H1 (cell line): Measurements from ENCODE around the gene CNGB1. TPM values are rescaled to one million over a fixed set of nuclear protein-coding genes. Genes with fewer than 3 reads are reported as not detected.

ENCODE experiments used
- CTCF ChIA-PET: fragments of 300-600 bp; sonication (Branson Sonifier 250); formaldehyde crosslinking; loops from one replicate; lab custom pipeline; 2021; ENCODE audit not compliant: partially characterized antibody; lab: Charles Lee
- POLR2A ChIA-PET: fragments of 300-600 bp; sonication (Branson Sonifier 250); formaldehyde crosslinking; loops from one replicate; lab custom pipeline; 2021; ENCODE audit warnings: inconsistent platforms; ENCODE audit not compliant: partially characterized antibody; lab: Charles Lee
- DNase-seq, 2 experiments: peaks; one replicate each; pipeline versions ENCODE4 v3.0.0 to v3.0.0-alpha.2; 2010 to 2022; ENCODE audit warnings: low spot score in 2 of 2, low read depth in 1 of 2, mixed read lengths in 1 of 2
- FAIRE-seq: peaks from 2 replicates; lab custom pipeline; 2011; peaks lifted over from hg19 to GRCh38; lab: Jason Lieb, UNC
- H2AFZ ChIP-seq: 2 replicates; pipeline ENCODE4 v1.8.1; 2012; ENCODE audit warnings: low read length, inconsistent platforms
- H2AK5ac ChIP-seq: 2 replicates; pipeline ENCODE4 v1.6.1; 2013; ENCODE audit warnings: low read depth, low read length
- H2BK120ac ChIP-seq: replicated peaks from 2 replicates; pipeline ENCODE3; 2013; ENCODE audit warnings: low read depth, low read length, inconsistent platforms
- H2BK12ac ChIP-seq: 2 replicates; pipeline ENCODE4 v1.6.1; 2013; ENCODE audit warnings: low read depth, low read length
- H2BK15ac ChIP-seq: 2 replicates; pipeline ENCODE4 v1.6.1; 2013; ENCODE audit warnings: low read length
- H2BK20ac ChIP-seq: 2 replicates; pipeline ENCODE4 v1.6.1; 2013; ENCODE audit warnings: low read length
- H2BK5ac ChIP-seq: 2 replicates; pipeline ENCODE4 v1.6.1; 2013; ENCODE audit warnings: low read depth, low read length
- H3K14ac ChIP-seq: 2 replicates; pipeline ENCODE4 v1.6.1; 2013; ENCODE audit warnings: inconsistent platforms; ENCODE audit not compliant: insufficient read length
- H3K18ac ChIP-seq: 2 replicates; pipeline ENCODE4 v1.6.1; 2013; ENCODE audit warnings: low read length; ENCODE audit errors: extremely low read depth
- H3K23ac ChIP-seq: 2 replicates; pipeline ENCODE4 v1.6.1; 2013; ENCODE audit warnings: inconsistent platforms; ENCODE audit not compliant: insufficient read length
- H3K23me2 ChIP-seq: 2 replicates; pipeline ENCODE4 v1.6.1; 2013; ENCODE audit warnings: low read depth, low read length
- H3K27ac ChIP-seq: 2 replicates; pipeline ENCODE4 v1.6.1; 2011; ENCODE audit warnings: low read depth, low read length, inconsistent platforms
- H3K27me3 ChIP-seq, 4 experiments: replicated peaks in 1 of 4; 1 replicate in 1 of 4; 2 replicates in 3 of 4; pipeline versions ENCODE4 v1.6.1 to v1.8.1; 2011 to 2013; ENCODE audit warnings: low read length in 3 of 4, mild to moderate bottlenecking in 3 of 4, inconsistent platforms in 2 of 4, mixed read lengths in 2 of 4, moderate library complexity in 1 of 4; ENCODE audit not compliant: control insufficient read depth in 3 of 4, insufficient read depth in 3 of 4; ENCODE audit errors: extremely low read depth in 1 of 4
- H3K36me3 ChIP-seq, 4 experiments: 2 replicates each; pipeline versions ENCODE4 v1.6.1 to v1.8.1; 2011 to 2013; ENCODE audit warnings: mild to moderate bottlenecking in 4 of 4, low read length in 3 of 4, moderate library complexity in 2 of 4, control low read depth in 1 of 4, inconsistent platforms in 1 of 4; ENCODE audit not compliant: insufficient read depth in 4 of 4, control insufficient read depth in 2 of 4
- H3K4ac ChIP-seq: replicated peaks from 2 replicates; pipeline ENCODE3; 2013; ENCODE audit warnings: low read length, low read depth, mixed read lengths, inconsistent platforms; ENCODE audit not compliant: insufficient read length
- H3K4me1 ChIP-seq, 4 experiments: replicated peaks in 1 of 4; 1 replicate in 1 of 4; 2 replicates in 3 of 4; pipeline versions ENCODE4 v1.6.1 to v1.8.1; 2011 to 2013; ENCODE audit warnings: low read length in 3 of 4, inconsistent platforms in 2 of 4, mixed read lengths in 1 of 4; ENCODE audit not compliant: insufficient read depth in 4 of 4, control insufficient read depth in 3 of 4
- H3K4me2 ChIP-seq, 2 experiments: 2 replicates each; pipeline versions ENCODE4 v1.6.1 to v1.8.1; 2011 to 2013; ENCODE audit warnings: low read depth in 2 of 2, low read length in 2 of 2, control low read depth in 1 of 2, inconsistent platforms in 1 of 2, mild to moderate bottlenecking in 1 of 2; ENCODE audit not compliant: insufficient read depth in 1 of 2
- H3K4me3 ChIP-seq, 4 experiments: fragments of 200-600, 300-600 bp in 1 of 4; sonication (generic), shearing (Covaris generic), sonication (Bioruptor Twin) in 1 of 4; 2 replicates each; pipeline versions ENCODE4 v1.5.1 to v1.8.1; 2011 to 2016; ENCODE audit warnings: low read length in 4 of 4, low read depth in 3 of 4, control low read depth in 2 of 4, inconsistent platforms in 2 of 4, mild to moderate bottlenecking in 2 of 4, mixed read lengths in 1 of 4, moderate library complexity in 1 of 4; ENCODE audit not compliant: insufficient read depth in 2 of 4; ENCODE audit errors: extremely low read depth in 1 of 4
- H3K56ac ChIP-seq: replicated peaks from 2 replicates; pipeline ENCODE3; 2013; ENCODE audit warnings: low read depth, mild to moderate bottlenecking, mixed read lengths, low read length, inconsistent platforms; ENCODE audit not compliant: insufficient read length
- H3K79me1 ChIP-seq: 2 replicates; pipeline ENCODE4 v1.6.1; 2013; ENCODE audit warnings: low read depth, low read length, control low read depth
- H3K79me2 ChIP-seq, 2 experiments: 2 replicates each; pipeline versions ENCODE4 v1.6.1 to v1.8.1; 2012 to 2013; ENCODE audit warnings: low read length in 2 of 2, mild to moderate bottlenecking in 2 of 2, inconsistent platforms in 1 of 2; ENCODE audit not compliant: insufficient read depth in 2 of 2, control insufficient read depth in 1 of 2
- H3K9ac ChIP-seq, 4 experiments: replicated peaks in 1 of 4; 1 replicate in 1 of 4; 2 replicates in 3 of 4; pipeline versions ENCODE4 v1.6.1 to v1.8.1; 2011 to 2013; ENCODE audit warnings: low read depth in 3 of 4, low read length in 3 of 4, control low read depth in 2 of 4, mild to moderate bottlenecking in 2 of 4, moderate library complexity in 2 of 4, inconsistent platforms in 1 of 4; ENCODE audit errors: extremely low read depth in 1 of 4
- H3K9me3 ChIP-seq, 2 experiments: 2 replicates each; pipeline versions ENCODE4 v1.6.1 to v1.8.1; 2012 to 2013; ENCODE audit warnings: mild to moderate bottlenecking in 2 of 2, moderate library complexity in 2 of 2, control low read depth in 1 of 2, inconsistent platforms in 1 of 2, low read depth in 1 of 2, low read length in 1 of 2, mixed read lengths in 1 of 2; ENCODE audit not compliant: insufficient read depth in 2 of 2
- H4K20me1 ChIP-seq, 2 experiments: replicated peaks in 1 of 2; 2 replicates each; pipeline versions ENCODE3 to v1.8.1; 2011 to 2013; ENCODE audit warnings: inconsistent platforms in 2 of 2, low read length in 2 of 2, mild to moderate bottlenecking in 1 of 2; ENCODE audit not compliant: insufficient read depth in 2 of 2, control insufficient read depth in 1 of 2
- H4K5ac ChIP-seq: 2 replicates; pipeline ENCODE4 v1.6.1; 2013; ENCODE audit warnings: low read length, low read depth, mixed read lengths, inconsistent platforms; ENCODE audit not compliant: insufficient read length
- H4K8ac ChIP-seq: 2 replicates; pipeline ENCODE4 v1.8.0; 2013; ENCODE audit warnings: mild to moderate bottlenecking, moderate library complexity, low read length, inconsistent platforms; ENCODE audit not compliant: insufficient read depth; ENCODE audit errors: extremely low read depth
- H4K91ac ChIP-seq: replicated peaks from 2 replicates; pipeline ENCODE3; 2013; ENCODE audit warnings: low read length, mixed read lengths, inconsistent platforms; ENCODE audit not compliant: insufficient read length
- BRCA1 ChIP-seq: IDR thresholded peaks from 2 replicates; pipeline ENCODE4 v1.6.1; 2012; ENCODE audit warnings: low read depth, low read length, improper control_type of control experiment
- CHD1 ChIP-seq: IDR thresholded peaks from 2 replicates; pipeline ENCODE4 v1.6.1; 2012; ENCODE audit warnings: low read depth, low read length, improper control_type of control experiment
- CHD2 ChIP-seq: IDR thresholded peaks from 2 replicates; pipeline ENCODE4 v1.6.1; 2012; ENCODE audit warnings: low read length, improper control_type of control experiment
- EGR1 ChIP-seq: IDR thresholded peaks from 2 replicates; pipeline ENCODE4 v1.6.1; 2011; ENCODE audit warnings: low read depth, low read length, borderline replicate concordance
- EZH2 ChIP-seq: fragments of 200-600 bp; sonication (generic); IDR thresholded peaks from 2 replicates; pipeline ENCODE4 v1.7.1; 2012; ENCODE audit warnings: low read depth, mild to moderate bottlenecking, moderate library complexity, low read length, inconsistent platforms; ENCODE audit not compliant: severe bottlenecking
- WGBS, 2 experiments: shearing (Covaris generic) in 1 of 2; methylation state at CpG; one replicate each; pipeline versions ENCODE4 v1.1.6 to v1.1.7; 2013 to 2015; ENCODE audit warnings: low lambda C conversion rate in 2 of 2, mixed read lengths in 2 of 2, inconsistent platforms in 1 of 2, low coverage in 1 of 2, missing lambda C conversion rate in 1 of 2; ENCODE audit not compliant: insufficient replicate concordance in 2 of 2, insufficient coverage in 1 of 2, insufficient read length in 1 of 2; ENCODE audit errors: extremely low coverage in 1 of 2, missing lambda C conversion rate in 1 of 2; 5-methylcytosine and 5-hydroxymethylcytosine counted together
- polyA plus RNA-seq, 7 experiments: library from polyadenylated mRNA; depleted of rRNA in 3 of 7; stranded (reverse) in 5 of 7; unstranded in 2 of 7; fragments of >200 nt in 5 of 7; fragments of 200-250 nt in 2 of 7; gene quantifications; 1 replicate in 5 of 7; 2 replicates in 1 of 7; 4 replicates in 1 of 7; pipeline versions ENCODE4 v1.2.1 to v1.2.3, GENCODE V29; 2011 to 2013; ENCODE audit warnings: missing spikeins in 2 of 7, mixed read lengths in 2 of 7
- total RNA-seq: library from RNA; stranded (reverse); fragmentation: NEBNext Ultra II Directional; extraction: Animal tissue kit (Norgen Biotek cat#: 25700); gene quantifications from 2 replicates; pipeline ENCODE4 v1.2.1, GENCODE V29; 2021

Gene CNGB1
- total and polyA plus RNA-seq, 2 of the 8 experiments (the other 6 are each of a cell fraction or from before 2014, with no cell fraction given), result not detected

- WGBS, 2 experiments, result 94% methylated on average over 8 of the region's 8 CpGs; no CpG with 5 or more reads in 1 of the 2 experiments
- no peaks in the 10 kb centered on the region for H3K23me2 ChIP-seq
Observed at GRCh38 chr16:57904101-57904500, 66.8 kb downstream of the CNGB1 start.

More at GRCh38 chr16:57904101-57904500, 66.8 kb downstream of the CNGB1 start:
- Histone ChIP-seq H3K9me3 (no peaks in the 10 kb centered on the region), H2BK15ac (no peak overlapping the region), H3K23ac (no peak overlapping the region), H4K91ac (no peak overlapping the region), H2AK5ac (no peak overlapping the region), H3K9ac (no peak overlapping the region), H3K27me3 (no peaks in the 10 kb centered on the region), H4K5ac (no peak overlapping the region), H3K79me1 (no peaks in the 10 kb centered on the region), H2BK12ac (no peak overlapping the region), H3K18ac (no peak overlapping the region), H2BK20ac (no peak overlapping the region), H3K4ac (no peak overlapping the region), H4K20me1 (peaks cover 0 to 3% of the 10 kb centered on the region in 2 experiments), H3K4me2 (no peak overlapping the region), H4K8ac (no peak overlapping the region), H3K4me3 (no peak overlapping the region), H2AFZ (no peak overlapping the region), H3K56ac (no peak overlapping the region), H3K27ac (no peak overlapping the region), H3K14ac (no peak overlapping the region), H3K79me2 (no peaks in the 10 kb centered on the region), H3K36me3 (no peaks in the 10 kb centered on the region), H3K4me1 (no peaks in the 10 kb centered on the region; a peak in 1 of 7 replicates), H2BK5ac (no peak overlapping the region), H2BK120ac (no peak overlapping the region)
- ChIA-PET POLR2A (no interaction called here), CTCF (interaction anchor here (0.7 to 16.4 kb wide), 6 partner anchors 11 to 128 kb away, joined by 3 to 305 read pairs (median 23); partner anchors contain the start of genes USB1 and ZNF319)
- TF ChIP-seq BRCA1, result no peak
- TF ChIP-seq EGR1, result no peak
- no peak for TF ChIP-seq CHD1
- TF ChIP-seq CHD2, result no peak
- no peak for TF ChIP-seq EZH2
- DNase-seq (no peak), FAIRE-seq (no peak)
